ENCODE measurements around the gene IKBKG.
"Not testable (repeated sequence)": the region's sequence is repeated elsewhere in the genome, so short reads cannot be mapped to it uniquely, and the experiment has no call there.

IKBKG gene

DNA sequence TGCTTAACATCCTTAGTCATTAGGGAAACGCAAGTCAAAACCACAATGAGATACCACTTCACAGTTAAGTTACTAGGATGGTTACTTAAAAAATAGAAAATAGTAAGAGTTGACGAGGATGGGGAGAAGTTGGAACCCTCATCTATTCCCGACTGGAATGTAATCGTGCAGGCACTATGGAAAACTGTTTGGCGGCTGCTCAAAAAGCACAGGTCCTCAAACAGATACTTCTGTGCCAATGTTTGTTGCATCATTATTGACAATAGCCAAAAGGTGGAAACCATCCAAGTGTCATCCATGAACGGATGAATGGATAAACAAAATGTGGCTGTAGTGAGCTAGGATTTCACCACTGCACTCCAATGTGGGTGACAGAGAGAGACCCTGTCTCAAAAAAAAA lies 60.0 kb downstream of the IKBKG start:
- 91 to 97% methylated on average over 4 of the region's 6 CpGs for WGBS, 2 experiments (ENCODE audit: insufficient coverage in 2 of 2)
- Histone ChIP-seq H3K4me3 (ENCODE audit: extremely low read depth, insufficient read depth, low read length, poor library complexity, severe bottlenecking) (no peak overlapping the region), H3K27ac (ENCODE audit: low read depth, low read length, severe bottlenecking) (no peak overlapping the region), H3K4me1 (ENCODE audit: control insufficient read depth, insufficient read depth, low read length, poor library complexity, severe bottlenecking) (no peaks in the 10 kb centered on the region), H3K9me3 (ENCODE audit: control insufficient read depth, low read length) (no peaks in the 10 kb centered on the region), H3K36me3 (ENCODE audit: control insufficient read depth, insufficient read depth, low read length) (no peaks in the 10 kb centered on the region)

- H3K4me3 ChIP-seq (ENCODE audit: extremely low read depth, insufficient read depth, low read length, poor library complexity, severe bottlenecking); H3K4me1 ChIP-seq (ENCODE audit: control insufficient read depth, insufficient read depth, low read length, poor library complexity, severe bottlenecking); H3K27ac ChIP-seq (ENCODE audit: low read depth, low read length, severe bottlenecking); H3K36me3 ChIP-seq (ENCODE audit: control insufficient read depth, insufficient read depth, low read length); H3K9me3 ChIP-seq (ENCODE audit: control insufficient read depth, low read length): not testable (repeated sequence)
- WGBS, 2 experiments (ENCODE audit: insufficient coverage in 2 of 2): no CpG with 5 or more reads among the region's 11 CpGs
These were observed 60.6 kb downstream of the IKBKG start for GRCh38 chrX:154607976-154608375.

GRCh38 chrX:154608823-154609222 lies 61.4 kb downstream of the IKBKG start:
- H3K4me1 ChIP-seq (ENCODE audit: control insufficient read depth, insufficient read depth, low read length, poor library complexity, severe bottlenecking); H3K9me3 ChIP-seq (ENCODE audit: control insufficient read depth, low read length); H3K36me3 ChIP-seq (ENCODE audit: control insufficient read depth, insufficient read depth, low read length); H3K4me3 ChIP-seq (ENCODE audit: extremely low read depth, insufficient read depth, low read length, poor library complexity, severe bottlenecking); H3K27ac ChIP-seq (ENCODE audit: low read depth, low read length, severe bottlenecking): not testable (repeated sequence)
- WGBS, 2 experiments (ENCODE audit: insufficient coverage in 2 of 2): 70 to 90% methylated on average over 2 to 4 of the region's 12 CpGs

DNA sequence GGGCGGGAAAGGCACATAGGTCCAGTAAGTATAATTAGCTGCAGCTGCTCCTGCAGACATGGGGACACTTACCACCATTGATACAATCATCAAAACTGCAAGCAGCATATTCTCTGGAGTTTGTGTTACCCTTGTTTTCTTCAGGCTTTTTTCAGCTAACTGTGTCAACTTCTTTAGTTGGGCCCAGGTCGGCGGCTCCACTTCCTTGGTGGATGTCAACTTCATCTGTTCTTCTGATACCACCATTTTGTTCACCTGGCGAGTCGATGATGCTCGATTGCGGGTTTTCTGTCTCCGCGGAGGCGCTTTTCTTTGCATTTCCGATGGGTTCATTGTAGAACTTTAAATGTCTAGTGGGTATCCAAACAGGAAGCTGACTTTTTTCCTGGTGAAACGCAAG lies 63.7 kb downstream of the IKBKG start:
- H3K4me1 ChIP-seq (ENCODE audit: control insufficient read depth, insufficient read depth, low read length, poor library complexity, severe bottlenecking): not testable (repeated sequence)

DNA sequence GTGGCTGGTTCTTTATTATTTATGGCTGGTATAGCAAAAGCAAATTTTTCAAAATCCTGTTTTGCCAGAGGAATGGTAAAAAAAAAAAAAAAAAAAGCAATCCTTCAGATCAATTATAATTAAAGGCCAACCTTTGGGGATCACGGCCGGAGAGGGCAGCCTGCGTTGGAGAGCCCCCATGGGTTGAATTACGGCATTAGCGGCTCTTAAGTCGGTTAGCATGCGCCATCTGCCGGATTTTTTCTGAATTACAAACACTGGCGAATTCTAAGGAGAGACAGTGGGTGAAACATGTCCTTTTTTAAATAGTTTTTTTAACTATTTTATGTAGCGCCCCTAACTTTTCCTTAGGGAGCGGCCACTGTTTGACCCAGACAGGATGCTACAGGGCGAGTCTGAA lies 66.2 kb downstream of the IKBKG start:
- H3K27ac ChIP-seq (ENCODE audit: low read depth, low read length, severe bottlenecking); H3K36me3 ChIP-seq (ENCODE audit: control insufficient read depth, insufficient read depth, low read length); H3K4me3 ChIP-seq (ENCODE audit: extremely low read depth, insufficient read depth, low read length, poor library complexity, severe bottlenecking); H3K9me3 ChIP-seq (ENCODE audit: control insufficient read depth, low read length); H3K4me1 ChIP-seq (ENCODE audit: control insufficient read depth, insufficient read depth, low read length, poor library complexity, severe bottlenecking): not testable (repeated sequence)
- WGBS, 2 experiments (ENCODE audit: insufficient coverage in 2 of 2): no CpG with 5 or more reads among the region's 12 CpGs

More for the DNA sequence above, 63.7 kb downstream of the IKBKG start:
- 100% methylated on average over 4 of the region's 12 CpGs; no CpG with 5 or more reads in 1 of the 2 experiments for WGBS, 2 experiments (ENCODE audit: insufficient coverage in 2 of 2)
- not testable (repeated sequence) for H3K4me3 ChIP-seq (ENCODE audit: extremely low read depth, insufficient read depth, low read length, poor library complexity, severe bottlenecking); H3K36me3 ChIP-seq (ENCODE audit: control insufficient read depth, insufficient read depth, low read length); H3K9me3 ChIP-seq (ENCODE audit: control insufficient read depth, low read length); H3K27ac ChIP-seq (ENCODE audit: low read depth, low read length, severe bottlenecking)

Data from mesodermal cell (in vitro differentiated cells).